ENCODE measurements around the gene SPRY2. TPM values are rescaled to one million over a fixed set of nuclear protein-coding genes. Genes with fewer than 3 reads are reported as not detected.

Gene SPRY2
- total and polyA plus RNA-seq, 2 of the 13 experiments (the other 11 are each of a cell fraction or from before 2014, with no cell fraction given): 7.4 to 25.1 TPM

DNA sequence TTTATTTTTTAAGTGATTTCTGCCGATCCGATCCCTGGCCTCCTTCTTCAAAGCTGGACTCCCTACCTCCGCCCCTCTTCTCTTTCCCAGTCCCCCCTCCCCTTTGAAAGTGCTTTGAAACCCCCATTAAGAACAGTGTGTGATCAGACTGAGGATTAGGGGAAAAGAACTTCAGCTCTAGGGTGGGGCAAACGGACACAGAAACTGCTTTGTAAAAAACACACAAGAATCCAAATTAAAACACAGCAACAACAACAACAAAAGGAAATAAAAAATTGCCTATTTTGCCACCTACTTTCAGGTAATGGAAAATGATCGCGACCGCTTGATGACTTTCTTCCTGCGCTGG, 1.4 kb downstream of the SPRY2 start:
- H3K36me3 ChIP-seq (replicated peaks in 1 of 2; ENCODE audit: control insufficient read depth in 1 of 2, insufficient read depth in 2 of 2, low read length in 2 of 2): peaks cover 5 to 9% of the 10 kb centered on the region in 2 experiments
- peak overlapping the region; percentile 96 for H3K27ac ChIP-seq (ENCODE audit: extremely low read length, insufficient read depth, low read length)
- WGBS (ENCODE audit: low lambda C conversion rate): 0% methylated on average over 8 of the region's 8 CpGs
- intact Hi-C loops (cut with micrococcal nuclease; ENCODE audit: unreplicated experiment) (no loop called here), in situ Hi-C loops (cut with HindIII; ENCODE audit: extremely low pct_ligation_motif_present, low pct_unique_long_range_greater_than_20kb) (loop anchor here (25.0 kb wide), 1 partner anchor 927 kb away; the partner anchor contains the start of gene RBM26)
- H3K4me2 ChIP-seq (ENCODE audit: low read depth, low read length): peak overlapping the region; percentile 76
- H3K9me3 ChIP-seq (ENCODE audit: low read length): no peaks in the 10 kb centered on the region
- H3K27me3 ChIP-seq (ENCODE audit: control insufficient read depth in 1 of 2, insufficient read depth in 2 of 2, low read length in 2 of 2): no peaks in the 10 kb centered on the region; a peak in 1 of 5 replicates
- no peak for TF ChIP-seq ZNF501 (CRISPR knock-in tag; IDR thresholded peaks at IDR 0.05)
- TF ChIP-seq KDM5A (IDR thresholded peaks at IDR 0.05; ENCODE audit: borderline replicate concordance, low read length): 0 out of 2 replicates have a peak, but pooled peaks have one; percentile 13
- 0 out of 2 replicates have a peak, but pooled peaks have one; percentile 15 for TF ChIP-seq ZNF33A (CRISPR knock-in tag; IDR thresholded peaks at IDR 0.05; ENCODE audit: borderline replicate concordance)
- peaks cover 36% of the 10 kb centered on the region for H4K20me1 ChIP-seq (ENCODE audit: insufficient read depth, low read length)
- peak overlapping the region; percentile 95 for H3K9ac ChIP-seq (ENCODE audit: insufficient read depth, low read depth, low read length)
- peak overlapping the region; percentile 77 to 99 (median 97) for H3K4me3 ChIP-seq (replicated peaks in 1 of 3; ENCODE audit: insufficient read depth in 1 of 3, low read depth in 2 of 3, low read length in 3 of 3)
- peaks cover 45% of the 10 kb centered on the region for H3K4me1 ChIP-seq (ENCODE audit: insufficient read depth, low read length)
- H2AFZ ChIP-seq (ENCODE audit: low read length): no peak overlapping the region
- POLR2A ChIA-PET: interaction anchor here (1.0 kb wide), 1 partner anchor 10 kb away, joined by 3 read pairs; no protein-coding TSS in a partner anchor
- CTCF ChIA-PET (ENCODE audit: low intra/inter-chr PET ratio, low total read pairs): no interaction called here
- DNase-seq (ENCODE audit: low spot score) (no peak), FAIRE-seq (no peak), ATAC-seq (no peak)
- peaks cover 61% of the 10 kb centered on the region for H3K79me2 ChIP-seq (ENCODE audit: insufficient read depth, low read length)
- no TSS peak for BruUV-seq (replicated peaks)

DNA sequence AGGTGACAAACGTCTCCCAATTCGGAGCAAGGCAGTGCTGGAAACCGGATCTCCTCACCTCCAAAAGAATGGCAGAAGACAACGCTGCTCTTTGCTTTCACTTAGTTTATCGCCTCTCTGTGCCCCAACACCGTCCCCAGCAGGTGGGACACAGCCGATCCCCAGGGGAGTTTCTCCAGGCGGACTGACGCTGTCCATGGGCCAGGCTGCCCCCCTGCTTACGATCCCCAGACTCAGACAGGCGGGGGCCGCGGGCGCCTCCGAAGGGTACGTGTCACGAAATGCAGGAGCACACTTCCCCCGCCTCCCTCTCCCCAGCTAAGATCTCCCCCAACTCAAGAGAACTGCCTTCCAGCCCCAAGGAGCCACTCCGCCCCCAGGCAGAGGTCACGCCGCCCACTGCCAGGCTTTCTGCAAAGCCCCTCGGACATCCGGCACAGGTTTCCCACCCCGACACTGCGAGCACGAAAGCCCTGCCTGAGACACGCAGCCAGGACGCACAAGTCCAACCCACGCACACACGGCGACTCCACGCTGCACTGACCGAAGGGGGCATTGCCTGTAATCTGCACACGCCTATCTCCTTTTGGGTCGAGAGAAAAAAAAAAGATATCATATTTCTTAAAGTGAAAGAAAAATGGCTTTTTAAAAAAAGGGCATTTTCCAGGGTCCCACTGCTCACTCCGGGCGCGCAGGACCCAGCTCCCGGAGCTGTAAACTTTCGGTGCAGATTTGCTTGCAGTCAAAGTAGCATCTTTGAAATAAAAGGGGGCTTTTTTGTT, 2.0 kb downstream of the SPRY2 start:
- ChIA-PET POLR2A (interaction anchor here (1.0 kb wide), 1 partner anchor 9 kb away, joined by 3 read pairs; no protein-coding TSS in a partner anchor), CTCF (ENCODE audit: low intra/inter-chr PET ratio, low total read pairs) (no interaction called here)
- peak overlapping the region; percentile 96 for H3K27ac ChIP-seq (ENCODE audit: extremely low read length, insufficient read depth, low read length)
- no peaks in the 10 kb centered on the region; a peak in 1 of 5 replicates for H3K27me3 ChIP-seq (ENCODE audit: control insufficient read depth in 1 of 2, insufficient read depth in 2 of 2, low read length in 2 of 2)
- no TSS peak for BruUV-seq (replicated peaks)
- no peak overlapping the region for H2AFZ ChIP-seq (ENCODE audit: low read length)
- peak; percentile 23 for DNase-seq (ENCODE audit: low spot score)
- H3K9ac ChIP-seq (ENCODE audit: insufficient read depth, low read depth, low read length): peak overlapping the region; percentile 95
- in situ Hi-C loops (cut with HindIII; ENCODE audit: extremely low pct_ligation_motif_present, low pct_unique_long_range_greater_than_20kb) (loop anchor here (25.0 kb wide), 1 partner anchor 927 kb away; the partner anchor contains the start of gene RBM26), intact Hi-C loops (cut with micrococcal nuclease; ENCODE audit: unreplicated experiment) (no loop called here)
- H3K9me3 ChIP-seq (ENCODE audit: low read length): no peaks in the 10 kb centered on the region
- WGBS (ENCODE audit: low lambda C conversion rate): under 1% methylated on average over 31 of the region's 40 CpGs
- peaks cover 63% of the 10 kb centered on the region for H3K79me2 ChIP-seq (ENCODE audit: insufficient read depth, low read length)
- H3K4me1 ChIP-seq (ENCODE audit: insufficient read depth, low read length): peaks cover 45% of the 10 kb centered on the region
- peaks cover 36% of the 10 kb centered on the region for H4K20me1 ChIP-seq (ENCODE audit: insufficient read depth, low read length)
- peak; percentile 13 for ATAC-seq
- H3K4me2 ChIP-seq (ENCODE audit: low read depth, low read length): peak overlapping the region; percentile 76
- H3K4me3 ChIP-seq (replicated peaks in 1 of 3; ENCODE audit: insufficient read depth in 1 of 3, low read depth in 2 of 3, low read length in 3 of 3): peak overlapping the region; percentile 77 to 99 (median 97)
- peaks cover 5 to 9% of the 10 kb centered on the region in 2 experiments for H3K36me3 ChIP-seq (replicated peaks in 1 of 2; ENCODE audit: control insufficient read depth in 1 of 2, insufficient read depth in 2 of 2, low read length in 2 of 2)
- FAIRE-seq: no peak
- TF ChIP-seq, protein P1, sequence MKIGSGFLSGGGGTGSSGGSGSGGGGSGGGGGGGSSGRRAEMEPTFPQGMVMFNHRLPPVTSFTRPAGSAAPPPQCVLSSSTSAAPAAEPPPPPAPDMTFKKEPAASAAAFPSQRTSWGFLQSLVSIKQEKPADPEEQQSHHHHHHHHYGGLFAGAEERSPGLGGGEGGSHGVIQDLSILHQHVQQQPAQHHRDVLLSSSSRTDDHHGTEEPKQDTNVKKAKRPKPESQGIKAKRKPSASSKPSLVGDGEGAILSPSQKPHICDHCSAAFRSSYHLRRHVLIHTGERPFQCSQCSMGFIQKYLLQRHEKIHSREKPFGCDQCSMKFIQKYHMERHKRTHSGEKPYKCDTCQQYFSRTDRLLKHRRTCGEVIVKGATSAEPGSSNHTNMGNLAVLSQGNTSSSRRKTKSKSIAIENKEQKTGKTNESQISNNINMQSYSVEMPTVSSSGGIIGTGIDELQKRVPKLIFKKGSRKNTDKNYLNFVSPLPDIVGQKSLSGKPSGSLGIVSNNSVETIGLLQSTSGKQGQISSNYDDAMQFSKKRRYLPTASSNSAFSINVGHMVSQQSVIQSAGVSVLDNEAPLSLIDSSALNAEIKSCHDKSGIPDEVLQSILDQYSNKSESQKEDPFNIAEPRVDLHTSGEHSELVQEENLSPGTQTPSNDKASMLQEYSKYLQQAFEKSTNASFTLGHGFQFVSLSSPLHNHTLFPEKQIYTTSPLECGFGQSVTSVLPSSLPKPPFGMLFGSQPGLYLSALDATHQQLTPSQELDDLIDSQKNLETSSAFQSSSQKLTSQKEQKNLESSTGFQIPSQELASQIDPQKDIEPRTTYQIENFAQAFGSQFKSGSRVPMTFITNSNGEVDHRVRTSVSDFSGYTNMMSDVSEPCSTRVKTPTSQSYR (CRISPR knock-in tag; IDR thresholded peaks at IDR 0.05; ENCODE audit: borderline replicate concordance): 0 out of 2 replicates have a peak, but pooled peaks have one; percentile 16
- 0 out of 2 replicates have a peak, but pooled peaks have one; percentile 35 for TF ChIP-seq TARDBP (CRISPR knock-in tag; IDR thresholded peaks at IDR 0.05)
- peak; percentile 4; the same call in 1 of the 2 replicates for TF ChIP-seq IRF2 (CRISPR knock-in tag; IDR thresholded peaks at IDR 0.05)
- TF ChIP-seq SMAD9 (CRISPR knock-in tag; IDR thresholded peaks at IDR 0.05): no peak
- TF ChIP-seq HNRNPLL (IDR thresholded peaks at IDR 0.05; ENCODE audit: low read depth, low read length, poor library complexity, severe bottlenecking): peak; percentile 49
- no peak for TF ChIP-seq PRMT3 (CRISPR knock-in tag; IDR thresholded peaks at IDR 0.05; ENCODE audit: borderline replicate concordance, low read depth)
- no peak for TF ChIP-seq SYNCRIP (IDR thresholded peaks at IDR 0.05; ENCODE audit: insufficient read depth, low read depth, low read length)
- 0 out of 2 replicates have a peak, but pooled peaks have one; percentile 15 for TF ChIP-seq ELF3 (CRISPR knock-in tag; IDR thresholded peaks at IDR 0.05)
- TF ChIP-seq TBX2 (CRISPR knock-in tag; IDR thresholded peaks at IDR 0.05; ENCODE audit: borderline replicate concordance): peak; percentile 39; the same call in 1 of the 2 replicates
- TF ChIP-seq DNMT3B (CRISPR knock-in tag; conservative IDR thresholded peaks at IDR 0.05): no peak

All from HepG2 (cell line).